GM23338 (cell line): ENCODE results near the gene BBX. TPM values are rescaled to one million over a fixed set of nuclear protein-coding genes. Genes with fewer than 3 reads are reported as not detected.

ENCODE experiments used
- ATAC-seq: fragments of 200-7000 bp; cut with Tn5 transposase; 3 replicates; pipeline ENCODE4 v1.9.1; 2020
- DNase-seq: peaks from one replicate; pipeline ENCODE4 v3.0.0-alpha.2; 2015; ENCODE audit warnings: low spot score
- H2AFZ ChIP-seq: fragments of 200-600 bp; sonication (generic); 2 replicates; pipeline ENCODE4 v1.8.0; 2016; ENCODE audit warnings: antibody characterized with exemption, mild to moderate bottlenecking, moderate library complexity
- H3F3A ChIP-seq: fragments of 200-600 bp; sonication (generic); replicated peaks from 2 replicates; pipeline ENCODE4 v1.8.0; 2017; ENCODE audit warnings: antibody characterized with exemption, mixed run types, low read depth
- H3K27ac ChIP-seq: fragments of 200-600 bp; sonication (generic); 2 replicates; pipeline ENCODE4 v1.6.1; 2016; ENCODE audit warnings: low read depth
- H3K27me3 ChIP-seq: fragments of 200-600 bp; sonication (generic); 2 replicates; pipeline ENCODE4 v1.8.0; 2016; ENCODE audit warnings: mild to moderate bottlenecking, mixed run types, moderate library complexity; ENCODE audit not compliant: insufficient read depth
- H3K36me3 ChIP-seq: fragments of 200-600 bp; sonication (generic); 2 replicates; pipeline ENCODE4 v1.8.0; 2016; ENCODE audit warnings: mild to moderate bottlenecking; ENCODE audit not compliant: insufficient read depth
- H3K4me1 ChIP-seq: fragments of 200-600 bp; sonication (generic); 2 replicates; pipeline ENCODE4 v1.8.0; 2016; ENCODE audit warnings: mild to moderate bottlenecking, moderate library complexity; ENCODE audit not compliant: insufficient read depth
- H3K4me2 ChIP-seq: fragments of 200-600 bp; sonication (generic); 2 replicates; pipeline ENCODE4 v1.7.1; 2017; ENCODE audit warnings: mixed run types
- H3K4me3 ChIP-seq: fragments of 200-600 bp; sonication (generic); 2 replicates; pipeline ENCODE4 v1.6.1; 2016; ENCODE audit warnings: mixed run types
- H3K79me2 ChIP-seq: fragments of 200-600 bp; sonication (generic); replicated peaks from 2 replicates; pipeline ENCODE4 v1.8.0; 2017; ENCODE audit warnings: mild to moderate bottlenecking; ENCODE audit not compliant: insufficient read depth
- H3K9me2 ChIP-seq: fragments of 200-600 bp; sonication (generic); 2 replicates; pipeline ENCODE4 v1.8.0; 2017; ENCODE audit not compliant: insufficient read depth
- H4K20me1 ChIP-seq: fragments of 200-600 bp; sonication (generic); replicated peaks from 2 replicates; pipeline ENCODE4 v1.8.0; 2017; ENCODE audit warnings: mild to moderate bottlenecking; ENCODE audit not compliant: insufficient read depth
- H3K27ac Mint-ChIP-seq: 2 replicates; pipeline ENCODE4 v1.8.0; 2020; ENCODE audit warnings: inconsistent platforms, mild to moderate bottlenecking, moderate library complexity, mixed read lengths
- H3K27me3 Mint-ChIP-seq: 3 replicates; pipeline ENCODE4 v1.8.0; 2022; ENCODE audit warnings: low read depth, mild to moderate bottlenecking, moderate library complexity, mixed read lengths, inconsistent platforms; ENCODE audit not compliant: insufficient read depth, poor library complexity
- H3K36me3 Mint-ChIP-seq: 3 replicates; pipeline ENCODE4 v1.8.0; 2021; ENCODE audit warnings: low read depth, mild to moderate bottlenecking, inconsistent platforms, moderate library complexity, mixed read lengths
- H3K4me1 Mint-ChIP-seq: 3 replicates; pipeline ENCODE4 v1.8.0; 2020; ENCODE audit warnings: mild to moderate bottlenecking, inconsistent platforms, mixed read lengths
- H3K4me3 Mint-ChIP-seq: 3 replicates; pipeline ENCODE4 v1.8.0; 2021; ENCODE audit warnings: moderate library complexity, mild to moderate bottlenecking, inconsistent platforms, mixed read lengths
- H3K9me3 Mint-ChIP-seq: 3 replicates; pipeline ENCODE4 v1.8.0; 2020; ENCODE audit warnings: moderate library complexity, mild to moderate bottlenecking, inconsistent platforms, mixed read lengths
- CREB1 ChIP-seq: fragments of 250-450 bp; sonication (Bioruptor Pico); IDR thresholded peaks from 2 replicates; pipeline ENCODE4 v1.5.0; 2020; ENCODE audit warnings: low read depth, mild to moderate bottlenecking, moderate library complexity
- CTCF ChIP-seq, 2 experiments: fragments of 200-600 bp in 1 of 2; sonication (generic) in 1 of 2; conservative IDR thresholded peaks; 2 replicates each; pipeline versions ENCODE4 v1.5.1 to v1.6.1; 2016 to 2017; ENCODE audit warnings: antibody characterized with exemption in 2 of 2, low read depth in 2 of 2, mild to moderate bottlenecking in 2 of 2, moderate library complexity in 1 of 2
- ETS1 ChIP-seq: IDR thresholded peaks from 2 replicates; pipeline ENCODE4 v1.6.1; 2016; ENCODE audit warnings: antibody characterized with exemption
- EZH2 ChIP-seq: fragments of 200-600 bp; sonication (generic); IDR thresholded peaks from one replicate; pipeline ENCODE4 v1.8.0; 2017; ENCODE audit warnings: antibody characterized with exemption, mild to moderate bottlenecking, low read depth; ENCODE audit not compliant: unreplicated experiment
- EZH2phosphoT487 ChIP-seq: fragments of 200-600 bp; sonication (generic); IDR thresholded peaks from one replicate; pipeline ENCODE4 v1.8.1; 2018; ENCODE audit warnings: antibody characterized with exemption; ENCODE audit not compliant: unreplicated experiment
- JUNB ChIP-seq: IDR thresholded peaks from one replicate; pipeline ENCODE4 v1.6.1; 2016; ENCODE audit warnings: antibody characterized with exemption; ENCODE audit not compliant: unreplicated experiment
- NANOG ChIP-seq: IDR thresholded peaks from 2 replicates; pipeline ENCODE4 v1.6.1; 2016; ENCODE audit warnings: antibody characterized with exemption, borderline replicate concordance
- REST ChIP-seq: IDR thresholded peaks from one replicate; pipeline ENCODE4 v1.6.1; 2018; ENCODE audit warnings: antibody characterized with exemption; ENCODE audit not compliant: unreplicated experiment
- STAT1 ChIP-seq: IDR thresholded peaks from one replicate; pipeline ENCODE4 v1.6.1; 2016; ENCODE audit warnings: antibody characterized with exemption; ENCODE audit not compliant: unreplicated experiment
- ZNF114 ChIP-seq: fragments of 250-450 bp; sonication (Bioruptor Pico); IDR thresholded peaks from 2 replicates; pipeline ENCODE4 v1.5.0; 2020; ENCODE audit warnings: mild to moderate bottlenecking, moderate library complexity
- ZNF331 ChIP-seq: fragments of 250-450 bp; sonication (Bioruptor Pico); IDR thresholded peaks from 2 replicates; pipeline ENCODE4 v1.5.0; 2020; ENCODE audit warnings: low read depth, mild to moderate bottlenecking, moderate library complexity
- polyA plus RNA-seq: library from polyadenylated mRNA; unstranded; fragments of >200 nt; fragmentation: Nextera tagmentation; extraction: Ambion mirVana; gene quantifications from 2 replicates; pipeline ENCODE4 v1.2.1, GENCODE V29; 2016
- total RNA-seq: library from RNA; depleted of rRNA; stranded (reverse); fragments of >200 nt; shearing (Covaris generic); gene quantifications from 2 replicates; pipeline ENCODE4 v1.2.3, GENCODE V29; 2014

The BBX gene
- total and polyA plus RNA-seq, 2 experiments from 2014 or later: 35.2 to 44.1 TPM

DNA sequence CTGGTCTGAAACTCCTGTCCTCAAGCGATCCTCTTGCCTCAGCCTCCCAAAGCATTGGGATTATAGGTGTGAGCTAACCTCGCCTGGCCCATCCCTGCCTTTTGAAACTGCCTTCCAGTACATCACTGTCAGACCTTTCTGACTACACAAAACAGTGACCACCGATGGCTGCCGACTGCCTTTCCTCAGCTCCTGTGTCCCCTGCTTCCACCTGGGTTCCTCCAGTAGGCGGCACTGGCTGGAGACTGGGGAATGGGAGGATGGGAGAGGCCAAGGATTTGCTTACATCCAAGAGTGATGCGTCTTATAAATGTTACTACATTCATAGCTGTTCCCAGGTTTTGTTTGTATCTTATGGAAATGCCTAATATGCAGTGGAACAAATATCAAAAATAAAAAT, 242.8 kb downstream of the BBX start:
- H3K4me1 ChIP-seq: no peaks in the 10 kb centered on the region
- TF ChIP-seq ZNF114 (CRISPR knock-in tag): no peak
- no peak for TF ChIP-seq EZH2phosphoT487
- TF ChIP-seq JUNB: no peak
- TF ChIP-seq ETS1: no peak
- TF ChIP-seq REST: no peak
- TF ChIP-seq ZNF331 (CRISPR knock-in tag): no peak
- Mint-ChIP-seq H3K9me3 (no peaks in the 10 kb centered on the region), H3K4me3 (no peak overlapping the region), H3K27me3 (no peaks in the 10 kb centered on the region), H3K27ac (no peak overlapping the region), H3K4me1 (no peaks in the 10 kb centered on the region), H3K36me3 (peaks cover 10% of the 10 kb centered on the region)
- H3K36me3 ChIP-seq: no peaks in the 10 kb centered on the region
- H2AFZ ChIP-seq: no peak overlapping the region
- no peaks in the 10 kb centered on the region for H3K27me3 ChIP-seq
- H3K4me2 ChIP-seq: no peak overlapping the region
- H3K9me2 ChIP-seq: no peaks in the 10 kb centered on the region
- no peaks in the 10 kb centered on the region for H4K20me1 ChIP-seq
- H3F3A ChIP-seq: no peaks in the 10 kb centered on the region
- ATAC-seq: peak; percentile 38; the same call in 1 of the 3 replicates
- no peak overlapping the region for H3K4me3 ChIP-seq
- DNase-seq: peak; percentile 16
- H3K27ac ChIP-seq: no peak overlapping the region
- H3K79me2 ChIP-seq: no peaks in the 10 kb centered on the region

- Histone ChIP-seq H3K9me2 (no peaks in the 10 kb centered on the region), H3K4me1 (no peaks in the 10 kb centered on the region), H3K27me3 (no peaks in the 10 kb centered on the region), H3K27ac (no peak overlapping the region), H3F3A (no peaks in the 10 kb centered on the region), H3K36me3 (no peaks in the 10 kb centered on the region), H3K4me2 (no peak overlapping the region), H3K4me3 (no peak overlapping the region), H3K79me2 (no peaks in the 10 kb centered on the region), H2AFZ (no peak overlapping the region), H4K20me1 (no peaks in the 10 kb centered on the region)
- no peaks in the 10 kb centered on the region for H3K9me3 Mint-ChIP-seq
- no peak for DNase-seq
- no peak overlapping the region; the same call in 1 of the 2 replicates for H3K27ac Mint-ChIP-seq
- H3K27me3 Mint-ChIP-seq: no peaks in the 10 kb centered on the region
- H3K4me3 Mint-ChIP-seq: no peak overlapping the region
- no peak for ATAC-seq
- peaks cover 12% of the 10 kb centered on the region for H3K36me3 Mint-ChIP-seq
- no peaks in the 10 kb centered on the region for H3K4me1 Mint-ChIP-seq
- TF ChIP-seq ZNF114 (CRISPR knock-in tag): no peak
- no peak for TF ChIP-seq CTCF (conservative IDR thresholded peaks at IDR 0.05; ENCODE audit: low read depth in 2 of 2)
- no peak for TF ChIP-seq REST
- no peak for TF ChIP-seq NANOG
- no peak for TF ChIP-seq CREB1 (CRISPR knock-in tag)
- no peak for TF ChIP-seq STAT1
- no peak for TF ChIP-seq JUNB
- no peak for TF ChIP-seq EZH2
Observed at GRCh38 chr3:107767897-107768605, 245.3 kb downstream of the BBX start.
